ENCODE data around the gene LY6G5C.

DNA sequence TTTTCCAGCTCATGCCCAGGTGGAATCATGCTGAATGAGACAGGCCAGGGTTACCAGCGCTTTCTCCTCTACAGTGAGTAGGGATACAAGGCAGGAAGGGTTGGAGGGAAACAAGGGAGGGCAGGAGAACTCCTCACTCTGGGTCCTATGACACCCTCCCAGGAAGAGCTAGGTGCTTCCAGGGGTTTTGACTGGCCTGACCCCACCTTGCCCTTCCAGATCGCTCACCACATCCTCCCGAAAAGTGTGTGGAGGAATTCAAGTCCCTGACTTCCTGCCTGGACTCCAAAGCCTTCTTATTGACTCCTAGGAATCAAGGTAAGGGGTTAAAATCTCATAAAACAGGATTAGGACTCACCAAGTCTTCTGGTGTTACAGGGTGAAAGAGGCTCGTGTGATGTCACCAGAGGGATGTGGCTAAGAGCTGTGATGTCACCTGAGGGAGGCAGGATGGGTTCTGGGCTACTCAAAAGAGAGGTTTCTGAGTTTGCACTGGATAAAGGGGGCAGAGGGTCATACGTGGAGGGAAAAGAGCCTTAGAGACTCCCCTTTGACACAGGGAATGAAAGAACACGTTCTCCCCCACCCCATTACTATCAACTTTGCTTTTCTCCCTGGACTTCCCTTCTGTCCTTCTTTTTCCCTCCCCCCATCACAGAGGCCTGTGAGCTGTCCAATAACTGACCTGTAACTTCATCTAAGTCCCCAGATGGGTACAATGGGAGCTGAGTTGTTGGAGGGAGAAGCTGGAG is 23.3 kb downstream of the LY6G5C start:
- TF ChIP-seq, protein P1, sequence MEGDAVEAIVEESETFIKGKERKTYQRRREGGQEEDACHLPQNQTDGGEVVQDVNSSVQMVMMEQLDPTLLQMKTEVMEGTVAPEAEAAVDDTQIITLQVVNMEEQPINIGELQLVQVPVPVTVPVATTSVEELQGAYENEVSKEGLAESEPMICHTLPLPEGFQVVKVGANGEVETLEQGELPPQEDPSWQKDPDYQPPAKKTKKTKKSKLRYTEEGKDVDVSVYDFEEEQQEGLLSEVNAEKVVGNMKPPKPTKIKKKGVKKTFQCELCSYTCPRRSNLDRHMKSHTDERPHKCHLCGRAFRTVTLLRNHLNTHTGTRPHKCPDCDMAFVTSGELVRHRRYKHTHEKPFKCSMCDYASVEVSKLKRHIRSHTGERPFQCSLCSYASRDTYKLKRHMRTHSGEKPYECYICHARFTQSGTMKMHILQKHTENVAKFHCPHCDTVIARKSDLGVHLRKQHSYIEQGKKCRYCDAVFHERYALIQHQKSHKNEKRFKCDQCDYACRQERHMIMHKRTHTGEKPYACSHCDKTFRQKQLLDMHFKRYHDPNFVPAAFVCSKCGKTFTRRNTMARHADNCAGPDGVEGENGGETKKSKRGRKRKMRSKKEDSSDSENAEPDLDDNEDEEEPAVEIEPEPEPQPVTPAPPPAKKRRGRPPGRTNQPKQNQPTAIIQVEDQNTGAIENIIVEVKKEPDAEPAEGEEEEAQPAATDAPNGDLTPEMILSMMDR (IDR thresholded peaks at IDR 0.05): no peak
- TF ChIP-seq POLR2A (IDR thresholded peaks at IDR 0.05): no peak

Data from adrenal gland (tissue), 5 donors.